Transverse colon (tissue), 4 donors: ENCODE results near the gene MRPL52. TPM values are rescaled to one million over a fixed set of nuclear protein-coding genes. Genes with fewer than 3 reads are reported as not detected.

Experiments used
- DNase-seq: peaks from one replicate; pipeline ENCODE4 v3.0.0-alpha.2; 2019
- H3K27ac ChIP-seq, 4 donors: fragments of 200-600 bp; sonication (generic); 2 replicates each; pipeline ENCODE4 v1.5.1; 2016 to 2018; ENCODE audit warnings: inconsistent platforms in 4 of 4
- H3K27me3 ChIP-seq: fragments of 200-600 bp; sonication (generic); 2 replicates; pipeline ENCODE4 v1.5.1; 2017; ENCODE audit warnings: inconsistent platforms
- H3K36me3 ChIP-seq, 4 donors: fragments of 200-600 bp; sonication (generic); 2 replicates each; pipeline ENCODE4 v1.5.1; 2017 to 2019; ENCODE audit warnings: inconsistent platforms in 4 of 4
- H3K4me1 ChIP-seq, 4 donors: fragments of 200-600 bp; sonication (generic); 2 replicates each; pipeline ENCODE4 v1.5.1; 2017 to 2020; ENCODE audit warnings: inconsistent platforms in 4 of 4
- H3K4me3 ChIP-seq, 4 donors: fragments of 200-600 bp; sonication (generic); 1 replicate in 1 of 4; 2 replicates in 3 of 4; pipeline versions ENCODE4 v1.5.1 to v1.6.1; 2017 to 2019; ENCODE audit warnings: inconsistent platforms in 4 of 4
- H3K9me3 ChIP-seq, 2 donors: fragments of 200-600 bp; sonication (generic); 2 replicates each; pipeline ENCODE4 v1.5.1; 2017 to 2019; ENCODE audit warnings: inconsistent platforms in 2 of 2
- CTCF ChIP-seq, 5 experiments: fragments of 200-600 bp in 3 of 5; fragments of 450-650 bp in 2 of 5; sonication (generic) in 3 of 5; IDR thresholded peaks; 1 replicate in 2 of 5; 2 replicates in 3 of 5; pipeline ENCODE4 v1.5.1; 2016 to 2017; ENCODE audit warnings: antibody characterized with exemption in 5 of 5, inconsistent platforms in 3 of 5, mild to moderate bottlenecking in 2 of 5, moderate library complexity in 1 of 5
- EP300 ChIP-seq: sonication (generic); formaldehyde crosslinking; IDR thresholded peaks from one replicate; pipeline ENCODE4 v1.6.1; 2017; ENCODE audit warnings: antibody characterized with exemption, low read depth
- POLR2A ChIP-seq: fragments of 450-650 bp; IDR thresholded peaks from one replicate; pipeline ENCODE4 v1.6.1; 2016; ENCODE audit warnings: antibody characterized with exemption, mild to moderate bottlenecking, moderate library complexity
- POLR2AphosphoS5 ChIP-seq, 3 donors: sonication (generic); formaldehyde crosslinking; IDR thresholded peaks; one replicate each; pipeline ENCODE4 v1.6.1; 2016; ENCODE audit warnings: antibody characterized with exemption in 3 of 3
- WGBS, 2 donors: methylation state at CpG; one replicate each; pipeline ENCODE4 v1.1.5; 2018; ENCODE audit warnings: low coverage in 1 of 2; 5-methylcytosine and 5-hydroxymethylcytosine counted together
- in situ Hi-C, 4 donors: fragments of 200-750 bp; cut with MboI; loops; one replicate each; pipeline versions ENCODE4 v1.15.0 to v1.15.1; 2017; ENCODE audit warnings: low sequenced_read_pairs in 3 of 4, low pct_ligation_motif_present in 1 of 4, low pct_unique_long_range_greater_than_20kb in 1 of 4
- intact Hi-C: fragments of 100-400 bp; cut with DNase I; formaldehyde crosslinking; loops from one replicate; pipeline ENCODE4 v1.15.1; 2023; ENCODE audit warnings: low total_unique reads
- total RNA-seq, 4 donors: library from RNA; depleted of rRNA; stranded (reverse); fragments of >200 nt; gene quantifications; one replicate each; pipeline ENCODE4 v1.1.0, GENCODE V29; 2016

The MRPL52 gene
- total RNA-seq = 10 to 100 TPM in 2 of 4 donors, 1 to 10 TPM in 1, not detected in 1; 7.5 to 44.3 (median 23.8) TPM

- peak within 1 kb of the TSS; percentile 62 to 81 (median 74) for H3K4me3 ChIP-seq
- peaks cover 6 to 17% (median 7%) of the 10 kb centered on the region in 4 donors for H3K4me1 ChIP-seq
- 0 to 1% methylated on average over 9 to 41 of the region's 41 CpGs for WGBS, 2 donors
- peak in 2 of 3 donors; percentile 31 to 52 for TF ChIP-seq POLR2AphosphoS5 (IDR thresholded peaks at IDR 0.05)
- TF ChIP-seq POLR2A = peak; percentile 45
- TF ChIP-seq EP300 = no peak
- peak; percentile 93 for DNase-seq
- peak within 1 kb of the TSS; percentile 80 to 87 (median 82) for H3K27ac ChIP-seq
- peaks cover 0 to 5% (median 2%) of the 10 kb centered on the region in 4 donors for H3K36me3 ChIP-seq
- H3K9me3 ChIP-seq = no peaks in the 10 kb centered on the region
- intact Hi-C loops (loop anchor here (10.0 kb wide), 1 partner anchor 275 kb away; no protein-coding TSS in a partner anchor), in situ Hi-C loops (loop anchor here in 1 of 4 donors (25.0 kb wide), 1 partner anchor 243 kb away; the partner anchor contains the start of genes ABHD4 and DAD1)
- no peaks in the 10 kb centered on the region for H3K27me3 ChIP-seq
Measured at GRCh38 chr14:22829661-22830442, at the start of gene MRPL52. MRPL52 (plus strand) TSS chr14:22829887; CDS start chr14:22829913, 26 bp downstream.

GRCh38 chr14:22780105-22780679 is 49.5 kb upstream of the MRPL52 start:
- Histone ChIP-seq H3K27ac (no peak overlapping the region), H3K4me3 (no peak overlapping the region), H3K4me1 (no peaks in the 10 kb centered on the region), H3K27me3 (no peaks in the 10 kb centered on the region), H3K9me3 (no peaks in the 10 kb centered on the region), H3K36me3 (peaks cover 0 to 4% (median 0%) of the 10 kb centered on the region in 4 donors)
- DNase-seq = no peak
- WGBS, 2 donors = 43 to 86% methylated on average over 1 to 2 of the region's 2 CpGs
- in situ Hi-C loops (no loop called here), intact Hi-C loops (no loop called here)
- TF ChIP-seq POLR2AphosphoS5 (IDR thresholded peaks at IDR 0.05) = no peak
- TF ChIP-seq CTCF (IDR thresholded peaks at IDR 0.05) = no peak
- TF ChIP-seq POLR2A = no peak
- no peak for TF ChIP-seq EP300

- no peak overlapping the region for H3K4me3 ChIP-seq
- 60 to 90% methylated on average over 1 to 5 of the region's 5 CpGs for WGBS, 2 donors
- DNase-seq = no peak
- TF ChIP-seq POLR2AphosphoS5 (IDR thresholded peaks at IDR 0.05) (no peak), EP300 (no peak), POLR2A (no peak), CTCF (IDR thresholded peaks at IDR 0.05) (no peak)
- no peaks in the 10 kb centered on the region for H3K27me3 ChIP-seq
- H3K4me1 ChIP-seq = no peaks in the 10 kb centered on the region
- intact Hi-C loops = no loop called here
- in situ Hi-C loops = no loop called here
- H3K36me3 ChIP-seq = no peaks in the 10 kb centered on the region
- no peaks in the 10 kb centered on the region for H3K9me3 ChIP-seq
- no peak overlapping the region for H3K27ac ChIP-seq
Measured at GRCh38 chr14:22780941-22781300, 48.8 kb upstream of the MRPL52 start.

GRCh38 chr14:22781301-22781991 is 48.2 kb upstream of the MRPL52 start:
- intact Hi-C loops = no loop called here
- H3K9me3 ChIP-seq = no peaks in the 10 kb centered on the region
- WGBS, 2 donors = 0 to 6% methylated on average over 1 of the region's 1 CpG
- no peaks in the 10 kb centered on the region for H3K4me1 ChIP-seq
- TF ChIP-seq CTCF (IDR thresholded peaks at IDR 0.05) (no peak), POLR2AphosphoS5 (IDR thresholded peaks at IDR 0.05) (no peak)
- H3K36me3 ChIP-seq = no peaks in the 10 kb centered on the region
- no peaks in the 10 kb centered on the region for H3K27me3 ChIP-seq
- in situ Hi-C loops = no loop called here
- no peak for DNase-seq
- no peak overlapping the region for H3K27ac ChIP-seq
- H3K4me3 ChIP-seq = no peak overlapping the region
